ENCODE data around the gene PCDHGB1.

GRCh38 chr5:141384471-141385267, 34.8 kb downstream of the PCDHGB1 start:
- TF ChIP-seq GLI4 (tag by site-specific recombination; IDR thresholded peaks at IDR 0.05) (no peak), ZFP41 (tag by site-specific recombination; IDR thresholded peaks at IDR 0.05; ENCODE audit: borderline replicate concordance) (no peak), HOXD13 (CRISPR knock-in tag; IDR thresholded peaks at IDR 0.05; ENCODE audit: borderline replicate concordance) (no peak), CTCF (tag by site-specific recombination; IDR thresholded peaks at IDR 0.05) (no peak)
